ENCODE data around the gene SULT1B1. TPM values are rescaled to one million over a fixed set of nuclear protein-coding genes. Genes with fewer than 3 reads are reported as not detected.

Gene SULT1B1
- total and polyA plus RNA-seq, 10 of the 15 experiments (the other 5 are each of a cell fraction or from before 2014, with no cell fraction given), result 0.01 to 0.05 (median 0.01) TPM; not detected in 7

DNA sequence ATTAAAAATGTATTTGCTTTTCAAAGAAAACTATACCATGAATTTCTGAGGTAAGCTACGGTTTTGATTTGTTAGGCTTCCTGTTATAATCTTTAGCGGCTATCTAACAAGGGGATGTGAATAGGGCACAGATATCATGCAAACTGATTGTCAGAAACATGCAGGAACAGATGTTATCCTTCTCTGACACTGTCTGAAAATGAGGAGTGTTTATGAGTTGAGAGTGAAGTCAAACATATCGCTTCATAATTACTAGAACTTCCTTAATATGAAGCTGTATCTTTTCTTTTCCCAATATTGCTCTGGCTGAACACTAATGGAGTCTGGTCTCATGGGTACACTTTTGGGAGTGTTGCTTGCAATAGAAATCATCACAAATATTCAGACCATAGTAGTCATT, 16.3 kb upstream of the SULT1B1 start:
- SMC1A ChIA-PET (ENCODE audit: uncharacterized antibody, unreplicated experiment), result interaction anchor here (0.8 to 1.8 kb wide), 3 partner anchors 9 to 91 kb away, joined by 3 to 4 read pairs (median 4); partner anchors contain the start of gene SULT1B1
- intact Hi-C loops (cut with micrococcal nuclease; ENCODE audit: unreplicated experiment), result no loop called here
- in situ Hi-C loops (cut with MboI), result no loop called here
- no peaks in the 10 kb centered on the region for H3K36me3 ChIP-seq (ENCODE audit: control insufficient read depth in 2 of 2, insufficient read depth in 2 of 2, low read length in 1 of 2)
- H3K9me3 ChIP-seq (replicated peaks; ENCODE audit: control insufficient read depth, insufficient read depth, low read length), result no peaks in the 10 kb centered on the region
- RAD21 ChIA-PET (ENCODE audit: unreplicated experiment), result no interaction called here
- CTCF ChIA-PET, result no interaction called here
- no peak overlapping the region for H3K27ac ChIP-seq (ENCODE audit: control insufficient read depth, insufficient read depth)
- H3K4me3 ChIP-seq, result no peak overlapping the region
- no peak for TF ChIP-seq BMI1 (IDR thresholded peaks at IDR 0.05; ENCODE audit: borderline replicate concordance)
- H4K20me1 ChIP-seq (ENCODE audit: control insufficient read depth, insufficient read depth), result no peaks in the 10 kb centered on the region
- ATAC-seq (no peak), FAIRE-seq (no peak), DNase-seq (ENCODE audit: low read depth, low spot score) (no peak)
- H3K27me3 ChIP-seq (replicated peaks in 1 of 2; ENCODE audit: control insufficient read depth in 2 of 2, insufficient read depth in 2 of 2, low read length in 1 of 2), result 0 out of 4 replicates have a peak, but pooled peaks cover 0 to 2% of the 10 kb centered on the region in 2 experiments
- H2AFZ ChIP-seq (ENCODE audit: control insufficient read depth, low read depth, low read length), result no peak overlapping the region
- H3K4me1 ChIP-seq (ENCODE audit: control insufficient read depth, insufficient read depth, low read length), result no peaks in the 10 kb centered on the region
- H3K4me2 ChIP-seq (ENCODE audit: control insufficient read depth, insufficient read depth), result no peak overlapping the region
- H3K9ac ChIP-seq (ENCODE audit: control insufficient read depth, insufficient read depth, low read length), result no peak overlapping the region
- no TSS peak for BruUV-seq (replicated peaks)
- POLR2A ChIA-PET, result no interaction called here
- WGBS (ENCODE audit: insufficient coverage, insufficient replicate concordance, low lambda C conversion rate, missing lambda C conversion rate), result 31% methylated on average over 3 of the region's 3 CpGs
- H3K79me2 ChIP-seq (ENCODE audit: control insufficient read depth, insufficient read depth, low read length), result no peaks in the 10 kb centered on the region

DNA sequence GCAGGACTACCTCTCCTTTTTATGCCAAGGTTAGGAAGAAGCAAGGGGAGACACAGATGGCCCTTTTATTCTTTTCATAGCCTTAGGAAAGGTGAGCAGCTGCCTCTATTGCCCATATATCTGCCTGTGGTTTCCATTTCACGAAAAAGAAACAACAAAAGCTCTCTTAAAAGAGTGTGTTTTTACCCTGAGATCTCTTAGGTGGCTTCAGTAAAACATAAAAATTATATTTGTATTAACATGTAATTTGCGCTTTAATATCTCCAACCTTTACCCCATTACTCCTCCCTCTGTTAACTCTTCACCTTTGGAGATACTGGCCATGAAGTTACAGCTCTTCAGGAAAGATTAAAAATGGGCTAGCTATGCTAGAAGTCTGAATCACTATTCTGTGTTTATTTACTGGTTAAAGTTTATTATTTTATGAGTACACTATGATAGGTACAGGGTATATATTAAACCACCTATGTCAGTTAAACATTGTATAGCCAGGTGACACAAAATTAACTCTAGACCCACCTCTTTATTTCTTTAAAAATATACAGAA, 15.0 kb upstream of the SULT1B1 start:
- CTCF ChIA-PET, result no interaction called here
- intact Hi-C loops (cut with micrococcal nuclease; ENCODE audit: unreplicated experiment), result no loop called here
- WGBS (ENCODE audit: insufficient coverage, insufficient replicate concordance, low lambda C conversion rate, missing lambda C conversion rate), result 25% methylated on average over 2 of the region's 2 CpGs

More for the DNA sequence above, 15.0 kb upstream of the SULT1B1 start:
- RAD21 ChIA-PET (ENCODE audit: unreplicated experiment), result interaction anchor here (0.5 kb wide), 1 partner anchor 15 kb away, joined by 3 read pairs; no protein-coding TSS in a partner anchor
- in situ Hi-C loops (cut with MboI), result no loop called here
- POLR2A ChIA-PET, result no interaction called here
- H3K27ac ChIP-seq (ENCODE audit: control insufficient read depth, insufficient read depth), result no peak overlapping the region
- BruUV-seq (replicated peaks), result no TSS peak
- H3K4me1 ChIP-seq (ENCODE audit: control insufficient read depth, insufficient read depth, low read length), result no peaks in the 10 kb centered on the region
- no peak for FAIRE-seq
- no peak overlapping the region for H3K9ac ChIP-seq (ENCODE audit: control insufficient read depth, insufficient read depth, low read length)
- no peak for ATAC-seq
- H3K27me3 ChIP-seq (replicated peaks in 1 of 2; ENCODE audit: control insufficient read depth in 2 of 2, insufficient read depth in 2 of 2, low read length in 1 of 2), result 0 out of 4 replicates have a peak, but pooled peaks cover 0 to 2% of the 10 kb centered on the region in 2 experiments
- H2AFZ ChIP-seq (ENCODE audit: control insufficient read depth, low read depth, low read length), result no peak overlapping the region
- SMC1A ChIA-PET (ENCODE audit: uncharacterized antibody, unreplicated experiment), result no interaction called here
- no peak for TF ChIP-seq TAF1 (IDR thresholded peaks at IDR 0.05; ENCODE audit: borderline replicate concordance, low read depth, low read length)
- no peaks in the 10 kb centered on the region for H3K79me2 ChIP-seq (ENCODE audit: control insufficient read depth, insufficient read depth, low read length)
- H3K4me2 ChIP-seq (ENCODE audit: control insufficient read depth, insufficient read depth), result no peak overlapping the region
- H4K20me1 ChIP-seq (ENCODE audit: control insufficient read depth, insufficient read depth), result no peaks in the 10 kb centered on the region
- H3K9me3 ChIP-seq (replicated peaks; ENCODE audit: control insufficient read depth, insufficient read depth, low read length), result no peaks in the 10 kb centered on the region
- no peak for DNase-seq (ENCODE audit: low read depth, low spot score)
- H3K36me3 ChIP-seq (ENCODE audit: control insufficient read depth in 2 of 2, insufficient read depth in 2 of 2, low read length in 1 of 2), result no peaks in the 10 kb centered on the region
- H3K4me3 ChIP-seq, result no peak overlapping the region
